COR-L47 (cell line): ENCODE results near the gene RAB11FIP5.
"Not testable (repeated sequence)": the region's sequence is repeated elsewhere in the genome, so short reads cannot be mapped to it uniquely, and the experiment has no call there.

Experiments used
- DNase-seq: peaks from one replicate; lab custom pipeline; 2025; lab: John Stamatoyannopoulos, UW

Gene RAB11FIP5

GRCh38 chr2:73112913-73113854 is at the start of gene RAB11FIP5:
Gene RAB11FIP5, minus strand, starts transcription at chr2:73112948. Its CDS starts 171 bp downstream, at chr2:73112777.
- DNase-seq = peak; percentile 65

GRCh38 chr2:73156539-73157124 is 43.9 kb upstream of the RAB11FIP5 start:
- peak; percentile 6 for DNase-seq

GRCh38 chr2:73142937-73143336 is 30.2 kb upstream of the RAB11FIP5 start:
- no peak for DNase-seq

GRCh38 chr2:73141896-73142295 is 29.1 kb upstream of the RAB11FIP5 start:
- no peak for DNase-seq

GRCh38 chr2:73135236-73135635 is 22.5 kb upstream of the RAB11FIP5 start:
- DNase-seq = no peak

- DNase-seq = no peak
Observed at GRCh38 chr2:73134471-73134870, 21.7 kb upstream of the RAB11FIP5 start.

GRCh38 chr2:73133566-73134197 is 20.9 kb upstream of the RAB11FIP5 start:
- no peak for DNase-seq

- DNase-seq = no peak
Observed at GRCh38 chr2:73131807-73132206, 19.1 kb upstream of the RAB11FIP5 start.

- DNase-seq = no peak
Observed at GRCh38 chr2:73130790-73131189, 18.0 kb upstream of the RAB11FIP5 start.

GRCh38 chr2:73128841-73129535 is 16.2 kb upstream of the RAB11FIP5 start:
- DNase-seq = no peak

GRCh38 chr2:73122536-73122935 is 9.8 kb upstream of the RAB11FIP5 start:
- no peak for DNase-seq

- not testable (repeated sequence) for DNase-seq
Observed at GRCh38 chr2:73119611-73120239, 7.0 kb upstream of the RAB11FIP5 start.

GRCh38 chr2:73117441-73117840 is 4.7 kb upstream of the RAB11FIP5 start:
- DNase-seq = no peak

GRCh38 chr2:73116182-73116960 is 3.6 kb upstream of the RAB11FIP5 start:
- DNase-seq = no peak

GRCh38 chr2:73114273-73114867 is 1.6 kb upstream of the RAB11FIP5 start:
- no peak for DNase-seq

- DNase-seq = no peak
Observed at GRCh38 chr2:73112026-73112912, 479 bp downstream of the RAB11FIP5 start.

GRCh38 chr2:73111073-73112025 is 1.4 kb downstream of the RAB11FIP5 start:
- DNase-seq = no peak
